ENCODE results near the gene ATM. TPM values are rescaled to one million over a fixed set of nuclear protein-coding genes. Genes with fewer than 3 reads are reported as not detected.

Gene ATM
- 216 TPM for total RNA-seq

GRCh38 chr11:108222574-108223347, at the start of gene ATM, which contains the start of gene NPAT:
Gene ATM (plus strand): TSS chr11:108223067. CDS start chr11:108227625, 4,558 bp downstream.
Gene NPAT (minus strand): TSS chr11:108222638. CDS start chr11:108222536, 102 bp downstream.

Small RNA genes lying within 50 kb of the gene (small RNA-seq; reads per million reads assigned to genes)
- not detected for gene RF00019 (ENCODE audit: low replicate concordance)

Other genes starting within 250 kb of the ATM start
- gene CUL5, start 214.2 kb upstream of the ATM start, total RNA-seq = 77.0 TPM
- gene ACAT1, start 101.5 kb upstream of the ATM start, total RNA-seq = 106 TPM
- gene NPAT, start 429 bp upstream of the ATM start, total RNA-seq = 34.1 TPM
- gene C11orf65, start 244.5 kb downstream of the ATM start, total RNA-seq = 1.6 TPM

Data from parietal lobe (tissue), 2 donors.